Neural cell (in vitro differentiated cells): ENCODE data around the gene ZCCHC3.

Source experiments
- CTCF ChIP-seq: fragments of 450-650 bp; IDR thresholded peaks from 2 replicates; pipeline ENCODE4 v1.5.1; 2014; ENCODE audit warnings: antibody characterized with exemption, mild to moderate bottlenecking, moderate library complexity; ENCODE audit not compliant: poor library complexity, severe bottlenecking
- EP300 ChIP-seq: fragments of 450-650 bp; conservative IDR thresholded peaks from 2 replicates; pipeline ENCODE4 v1.6.1; 2014; ENCODE audit warnings: antibody characterized with exemption, mild to moderate bottlenecking, moderate library complexity; ENCODE audit not compliant: poor library complexity, severe bottlenecking
- POLR2AphosphoS5 ChIP-seq: IDR thresholded peaks from 2 replicates; pipeline ENCODE4 v1.6.1; 2012
- TAF1 ChIP-seq: IDR thresholded peaks from 2 replicates; pipeline ENCODE4 v1.6.1; 2012; ENCODE audit warnings: low read depth

GRCh38 chr20:273884-274283 lies 23.5 kb upstream of the ZCCHC3 start:
- TF ChIP-seq CTCF, result no peak
- no peak for TF ChIP-seq POLR2AphosphoS5
- TF ChIP-seq TAF1, result no peak
- no peak for TF ChIP-seq EP300
